K562 (cell line): ENCODE measurements around the gene NUPR1. TPM values are rescaled to one million over a fixed set of nuclear protein-coding genes. Genes with fewer than 3 reads are reported as not detected.

Experiments used
- BRD9 ChIP-seq: fragments of 450-650 bp; IDR thresholded peaks from 2 replicates; pipeline ENCODE4 v1.6.1; 2018; ENCODE audit warnings: low read depth; ENCODE audit not compliant: partially characterized antibody
- EP300 ChIP-seq: IDR thresholded peaks from 2 replicates; pipeline ENCODE4 v1.6.1; 2012; ENCODE audit warnings: low read length, improper control_type of control experiment
- GATAD2A ChIP-seq: fragments of 450-650 bp; IDR thresholded peaks from 2 replicates; pipeline ENCODE4 v1.6.1; 2017
- HDAC1 ChIP-seq, 2 experiments: fragments of 450-650 bp; IDR thresholded peaks; 2 replicates each; pipeline ENCODE4 v1.6.1; 2016 to 2017; ENCODE audit warnings: inconsistent platforms in 1 of 2, mild to moderate bottlenecking in 1 of 2, moderate library complexity in 1 of 2
- HLTF ChIP-seq: fragments of 450-650 bp; IDR thresholded peaks from 2 replicates; pipeline ENCODE4 v1.6.1; 2016
- HSF4 ChIP-seq: fragments of 250-450 bp; sonication (Bioruptor Pico); IDR thresholded peaks from 2 replicates; pipeline ENCODE4 v2.1.2; 2022; ENCODE audit warnings: mild to moderate bottlenecking, moderate library complexity, borderline replicate concordance
- IFI16 ChIP-seq: fragments of 250-450 bp; sonication (Bioruptor Pico); IDR thresholded peaks from 2 replicates; pipeline ENCODE4 v2.1.2; 2022; ENCODE audit warnings: mild to moderate bottlenecking, inconsistent platforms
- MCM2 ChIP-seq: fragments of 450-650 bp; IDR thresholded peaks from 2 replicates; pipeline ENCODE4 v1.6.1; 2017; ENCODE audit warnings: low read depth, mild to moderate bottlenecking
- MLLT1 ChIP-seq, 2 experiments: fragments of 450-650 bp; IDR thresholded peaks; 2 replicates each; pipeline ENCODE4 v1.6.1; 2016
- NFIC ChIP-seq: fragments of 450-650 bp; IDR thresholded peaks from 2 replicates; pipeline ENCODE4 v1.6.1; 2017; ENCODE audit warnings: mild to moderate bottlenecking, inconsistent platforms
- RBFOX2 ChIP-seq: fragments of 200-400 bp; formaldehyde crosslinking; IDR thresholded peaks from 2 replicates; pipeline ENCODE4 v1.6.1; 2017; ENCODE audit warnings: low read depth, mild to moderate bottlenecking, low read length, moderate library complexity
- RREB1 ChIP-seq: fragments of 250-450 bp; sonication (Bioruptor Pico); IDR thresholded peaks from 2 replicates; pipeline ENCODE4 v1.4.0; 2020
- SAP30 ChIP-seq: fragments of 200-600 bp; sonication (generic); IDR thresholded peaks from 2 replicates; pipeline ENCODE4 v1.6.1; 2012; ENCODE audit warnings: borderline replicate concordance, low read depth, mild to moderate bottlenecking, moderate library complexity, low read length, control low read depth, inconsistent platforms; ENCODE audit not compliant: insufficient read depth, poor library complexity, severe bottlenecking
- SMARCA4 ChIP-seq: fragments of 450-650 bp; IDR thresholded peaks from 2 replicates; pipeline ENCODE4 v1.6.1; 2016
- SREBF2 ChIP-seq: sonication (generic); formaldehyde crosslinking; IDR thresholded peaks from 2 replicates; pipeline ENCODE4 v1.4.0; 2020; ENCODE audit warnings: mild to moderate bottlenecking, missing genetic modification reagents
- YY1 ChIP-seq, 3 experiments: IDR thresholded peaks; 2 replicates each; pipeline ENCODE4 v1.6.1; 2011; ENCODE audit warnings: low read length in 2 of 3, mild to moderate bottlenecking in 2 of 3, moderate library complexity in 2 of 3, borderline replicate concordance in 1 of 3, control low read depth in 1 of 3, low read depth in 1 of 3; ENCODE audit not compliant: insufficient read depth in 3 of 3, insufficient replicate concordance in 2 of 3, control insufficient read depth in 1 of 3, insufficient read length in 1 of 3; ENCODE audit errors: extremely low read depth in 1 of 3
- ZBTB7A ChIP-seq: IDR thresholded peaks from 2 replicates; pipeline ENCODE4 v1.6.1; 2011; ENCODE audit warnings: low read depth, mild to moderate bottlenecking, low read length, moderate library complexity, borderline replicate concordance; ENCODE audit not compliant: control insufficient read depth
- ZNF282 ChIP-seq: sonication (generic); formaldehyde crosslinking; IDR thresholded peaks from 2 replicates; pipeline ENCODE4 v1.8.1; 2023; ENCODE audit warnings: missing genetic modification reagents
- ZNF511 ChIP-seq: sonication (generic); formaldehyde crosslinking; IDR thresholded peaks from 2 replicates; pipeline ENCODE4 v1.8.0; 2022; ENCODE audit warnings: mild to moderate bottlenecking, missing genetic modification reagents
- ZNF717 ChIP-seq: fragments of 250-450 bp; sonication (Bioruptor Pico); IDR thresholded peaks from 2 replicates; pipeline ENCODE4 v1.5.0; 2021
- polyA plus RNA-seq, 8 experiments: library from polyadenylated mRNA; depleted of rRNA in 4 of 8; stranded (reverse) in 5 of 8; unstranded in 3 of 8; fragments of >200 nt; fragmentation: Nextera tagmentation in 2 of 8; fragmentation: Illumina TruSeq in 1 of 8; extraction: Ambion mirVana in 2 of 8; extraction: Trizol in 1 of 8; gene quantifications; 2 replicates each; pipeline versions ENCODE4 v1.2.1 to v1.2.3, GENCODE V29; 2011 to 2014; ENCODE audit warnings: inconsistent platforms in 1 of 8, missing spikeins in 1 of 8
- total RNA-seq, 7 experiments: library from RNA; depleted of rRNA in 6 of 7; stranded (reverse); fragments of >200 nt in 6 of 7; fragmentation: Illumina TruSeq in 2 of 7; extraction: Trizol in 2 of 7; gene quantifications; 2 replicates each; pipeline versions ENCODE4 v1.2.1 to v1.2.3, GENCODE V29; 2011 to 2021; ENCODE audit warnings: low replicate concordance in 1 of 7

Gene NUPR1
- total and polyA plus RNA-seq, 9 of the 15 experiments (the other 6 are each of a cell fraction or from before 2014, with no cell fraction given): 0.07 to 1.5 (median 0.27) TPM

- 0 out of 2 replicates have a peak, but pooled peaks have one; percentile 43 for TF ChIP-seq ZNF511 (CRISPR knock-in tag)
- TF ChIP-seq MCM2: no peak
- peak in 1 of 3 experiments; percentile 26 for TF ChIP-seq YY1 (IDR thresholded peaks at IDR 0.05; ENCODE audit: borderline replicate concordance in 1 of 3, control insufficient read depth in 1 of 3, extremely low read depth in 1 of 3, insufficient read depth in 3 of 3, insufficient read length in 1 of 3, insufficient replicate concordance in 2 of 3, low read depth in 1 of 3, low read length in 2 of 3)
- TF ChIP-seq HLTF: no peak
- TF ChIP-seq NFIC: peak; percentile 12; the same call in 1 of the 2 replicates
- TF ChIP-seq IFI16 (CRISPR knock-in tag): no peak
- no peak for TF ChIP-seq ZNF282 (CRISPR knock-in tag)
- TF ChIP-seq ZBTB7A: peak; percentile 97
- peak; percentile 22; the same call in 1 of the 2 replicates for TF ChIP-seq GATAD2A
- 0 out of 2 replicates have a peak, but pooled peaks have one; percentile 17 for TF ChIP-seq EP300
- peak in 1 of 2 experiments; percentile 38; a peak in 2 of 4 replicates for TF ChIP-seq HDAC1 (IDR thresholded peaks at IDR 0.05)
- TF ChIP-seq SAP30: peak; percentile 49
- TF ChIP-seq BRD9: peak; percentile 35
- 0 out of 2 replicates have a peak, but pooled peaks have one; percentile 38 for TF ChIP-seq RREB1 (CRISPR knock-in tag)
- no peak for TF ChIP-seq ZNF717 (CRISPR knock-in tag)
- peak; percentile 77 for TF ChIP-seq RBFOX2
- 0 out of 4 replicates have a peak, but pooled peaks of 1 of the 2 experiments have one; percentile 19 for TF ChIP-seq MLLT1 (IDR thresholded peaks at IDR 0.05)
- TF ChIP-seq SMARCA4: peak; percentile 13; the same call in 1 of the 2 replicates
- peak; percentile 95 for TF ChIP-seq SREBF2 (CRISPR knock-in tag)
- no peak for TF ChIP-seq HSF4 (CRISPR knock-in tag)
Observed at GRCh38 chr16:28491230-28491969, 47.4 kb downstream of the NUPR1 start (continued).
